Small intestine (tissue), 7 donors: Measurements from ENCODE around the gene RUBCN. TPM values are rescaled to one million over a fixed set of nuclear protein-coding genes. Genes with fewer than 3 reads are reported as not detected.

ENCODE experiments used
- DNase-seq, 2 donors: peaks; one replicate each; pipeline versions ENCODE4 v3.0.0 to v3.0.0-alpha.2; 2013
- FAIRE-seq: peaks from 2 replicates; lab custom pipeline; 2012; peaks lifted over from hg19 to GRCh38; lab: Jason Lieb, UNC
- H3K27ac ChIP-seq, 3 donors: one replicate each; pipeline ENCODE4 v1.5.1; 2013; ENCODE audit warnings: low read length in 2 of 3, mild to moderate bottlenecking in 2 of 3, control low read depth in 1 of 3, inconsistent platforms in 1 of 3, low read depth in 1 of 3, moderate library complexity in 1 of 3
- H3K27me3 ChIP-seq, 3 donors: one replicate each; pipeline ENCODE4 v1.6.1; 2013; ENCODE audit warnings: low read length in 3 of 3, inconsistent platforms in 1 of 3; ENCODE audit not compliant: control insufficient read depth in 3 of 3, insufficient read depth in 3 of 3
- H3K36me3 ChIP-seq, 3 donors: one replicate each; pipeline ENCODE4 v1.6.1; 2013; ENCODE audit warnings: low read length in 3 of 3, inconsistent platforms in 1 of 3, low read depth in 1 of 3, mild to moderate bottlenecking in 1 of 3, moderate library complexity in 1 of 3; ENCODE audit not compliant: control insufficient read depth in 3 of 3, insufficient read depth in 2 of 3
- H3K4me1 ChIP-seq, 3 donors: one replicate each; pipeline ENCODE4 v1.6.1; 2013; ENCODE audit warnings: low read length in 2 of 3, inconsistent platforms in 1 of 3, low read depth in 1 of 3, mild to moderate bottlenecking in 1 of 3, moderate library complexity in 1 of 3; ENCODE audit not compliant: control insufficient read depth in 3 of 3, insufficient read depth in 2 of 3
- H3K4me3 ChIP-seq, 3 donors: one replicate each; pipeline ENCODE4 v1.5.1; 2013; ENCODE audit warnings: low read length in 3 of 3, control low read depth in 1 of 3, inconsistent platforms in 1 of 3, low read depth in 1 of 3, mild to moderate bottlenecking in 1 of 3, moderate library complexity in 1 of 3
- H3K9me3 ChIP-seq, 2 donors: one replicate each; pipeline ENCODE4 v1.6.1; 2013; ENCODE audit warnings: low read depth in 1 of 2, low read length in 1 of 2; ENCODE audit not compliant: control insufficient read depth in 2 of 2, insufficient read depth in 1 of 2
- WGBS, 3 donors: extraction: QIAGEN DNeasy Blood & Tissue Kit; methylation state at CpG; one replicate each; pipeline ENCODE4 v1.1.7; 2013; 5-methylcytosine and 5-hydroxymethylcytosine counted together
- polyA plus RNA-seq, 4 donors: library from polyadenylated mRNA; stranded (reverse) in 3 of 4; unstranded in 1 of 4; fragments of 200-250 nt in 3 of 4; fragments of 120-200 nt in 1 of 4; gene quantifications; one replicate each; pipeline versions ENCODE4 v1.2.1 to v1.2.3, GENCODE V29; 2013
- donor health status: healthy with polysubstance abuse.
- donor health status: control.
- donor health status: control.
- donor health status: Bipolar disorder and iron deficiency.
- donor health status: healthy.

The RUBCN gene
- polyA plus RNA-seq, 4 donors, result 6.9 to 14.6 (median 11.7) TPM

DNA sequence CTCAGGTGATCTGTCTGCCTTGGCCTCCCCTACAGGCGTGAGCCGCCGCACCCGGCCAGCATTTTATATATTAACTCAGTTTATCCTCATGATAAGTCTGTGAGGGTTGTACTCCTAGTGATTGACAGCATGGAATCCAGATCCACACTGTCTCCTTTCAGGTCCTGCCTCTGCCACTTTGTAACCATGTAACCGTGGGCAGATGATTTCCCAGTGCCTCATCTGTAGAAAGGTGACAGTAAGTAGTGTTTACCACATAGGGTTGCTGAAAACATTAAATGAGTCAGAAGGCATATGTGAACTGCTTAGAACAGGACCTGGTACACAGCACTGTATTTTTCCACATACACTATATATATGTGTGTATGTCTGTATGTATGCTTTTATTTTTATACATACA, 15.4 kb upstream of the RUBCN start:
- FAIRE-seq (no peak), DNase-seq (no peak)
- H3K27me3 ChIP-seq, result no peaks in the 10 kb centered on the region
- 43 to 75% (median 52%) methylated on average over 5 of the region's 5 CpGs for WGBS, 3 donors
- no peaks in the 10 kb centered on the region for H3K9me3 ChIP-seq
- no peak overlapping the region for H3K4me3 ChIP-seq
- H3K36me3 ChIP-seq, result no peaks in the 10 kb centered on the region
- peak overlapping the region in 1 of 3 donors; percentile 9 for H3K27ac ChIP-seq
- H3K4me1 ChIP-seq, result peaks cover 0 to 12% (median 0%) of the 10 kb centered on the region in 3 donors

DNA sequence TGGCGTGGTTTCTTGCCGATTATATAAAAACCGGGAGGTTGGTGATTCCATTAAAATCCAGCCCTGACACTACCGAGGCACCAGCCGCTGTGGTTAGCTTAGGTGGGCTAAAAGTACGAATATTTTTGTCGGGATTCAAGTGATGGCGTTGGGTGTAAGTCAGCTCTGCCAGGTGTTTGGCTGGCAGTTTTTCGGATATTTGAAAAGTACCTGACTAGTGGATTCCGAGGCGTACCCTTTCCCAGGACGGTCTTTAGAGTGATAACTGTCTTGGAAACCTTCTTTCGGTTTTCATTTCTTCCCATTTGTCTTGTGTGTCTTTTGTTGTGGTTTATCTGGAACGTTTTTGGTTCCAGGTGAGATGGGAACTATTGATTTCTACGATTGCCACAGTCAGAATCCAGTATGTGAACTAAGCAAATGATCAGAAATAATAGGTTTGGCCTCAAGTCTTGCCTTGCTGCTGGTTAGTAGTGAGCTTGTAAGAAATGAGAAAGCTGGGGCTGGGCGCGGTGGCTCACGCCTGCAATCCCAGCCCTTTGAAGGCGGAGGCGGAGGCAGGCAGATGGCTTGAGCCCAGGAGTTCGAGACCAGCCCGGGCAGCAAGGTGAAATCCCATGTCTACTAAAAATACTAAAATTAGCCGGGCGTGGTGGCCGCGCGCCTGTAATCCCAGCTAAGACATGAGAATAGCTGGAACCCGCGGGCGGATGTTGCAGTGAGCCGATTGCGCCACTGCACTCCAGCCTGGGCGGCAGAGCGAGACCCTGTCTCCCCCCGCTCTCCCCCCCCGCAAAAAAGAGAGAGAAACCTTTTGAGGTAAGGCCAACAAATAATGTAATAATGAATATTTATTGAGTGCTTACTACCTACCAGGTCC, 14.4 kb upstream of the RUBCN start:
- peaks cover 0 to 12% (median 0%) of the 10 kb centered on the region in 3 donors for H3K4me1 ChIP-seq
- no peaks in the 10 kb centered on the region for H3K36me3 ChIP-seq
- H3K27me3 ChIP-seq, result no peaks in the 10 kb centered on the region
- 3 to 6% (median 3%) methylated on average over 36 of the region's 36 CpGs for WGBS, 3 donors
- FAIRE-seq, result no peak
- peak overlapping the region; percentile 87 to 96 (median 95) for H3K4me3 ChIP-seq
- peak overlapping the region; percentile 88 to 94 (median 92) for H3K27ac ChIP-seq
- H3K9me3 ChIP-seq, result no peaks in the 10 kb centered on the region
- peak; percentile 37 to 62 for DNase-seq

DNA sequence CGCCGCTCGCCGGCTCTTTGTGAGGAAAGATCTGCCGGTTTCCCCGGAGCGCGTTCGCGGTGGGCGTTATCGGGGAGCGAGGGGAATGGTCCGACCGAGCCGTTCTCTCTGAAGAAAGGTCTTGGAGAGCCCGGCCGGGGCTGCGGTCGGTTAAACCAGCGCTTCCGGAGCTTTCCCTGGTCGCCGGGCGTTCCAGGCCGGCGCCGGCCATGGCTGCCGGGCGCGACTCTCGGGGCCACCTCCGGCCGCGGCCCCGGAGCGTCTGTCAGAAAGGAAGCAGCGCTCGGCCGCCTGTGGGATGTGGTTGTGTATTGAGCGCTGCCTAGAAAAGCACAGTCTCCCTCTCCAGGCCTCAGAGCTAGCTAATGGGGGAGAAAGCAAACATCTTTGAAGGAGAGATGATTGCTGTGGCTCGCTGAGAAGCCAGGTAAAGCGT, 13.7 kb upstream of the RUBCN start:
- DNase-seq (peak; percentile 64 to 78), FAIRE-seq (no peak)
- H3K9me3 ChIP-seq, result no peaks in the 10 kb centered on the region
- H3K27ac ChIP-seq, result peak overlapping the region; percentile 88 to 94 (median 92)
- WGBS, 3 donors, result 0 to 1% (median 0%) methylated on average over 35 to 43 of the region's 43 CpGs
- H3K27me3 ChIP-seq, result no peaks in the 10 kb centered on the region
- no peaks in the 10 kb centered on the region for H3K36me3 ChIP-seq
- peaks cover 0 to 12% (median 0%) of the 10 kb centered on the region in 3 donors for H3K4me1 ChIP-seq
- H3K4me3 ChIP-seq, result peak overlapping the region; percentile 87 to 96 (median 95)

DNA sequence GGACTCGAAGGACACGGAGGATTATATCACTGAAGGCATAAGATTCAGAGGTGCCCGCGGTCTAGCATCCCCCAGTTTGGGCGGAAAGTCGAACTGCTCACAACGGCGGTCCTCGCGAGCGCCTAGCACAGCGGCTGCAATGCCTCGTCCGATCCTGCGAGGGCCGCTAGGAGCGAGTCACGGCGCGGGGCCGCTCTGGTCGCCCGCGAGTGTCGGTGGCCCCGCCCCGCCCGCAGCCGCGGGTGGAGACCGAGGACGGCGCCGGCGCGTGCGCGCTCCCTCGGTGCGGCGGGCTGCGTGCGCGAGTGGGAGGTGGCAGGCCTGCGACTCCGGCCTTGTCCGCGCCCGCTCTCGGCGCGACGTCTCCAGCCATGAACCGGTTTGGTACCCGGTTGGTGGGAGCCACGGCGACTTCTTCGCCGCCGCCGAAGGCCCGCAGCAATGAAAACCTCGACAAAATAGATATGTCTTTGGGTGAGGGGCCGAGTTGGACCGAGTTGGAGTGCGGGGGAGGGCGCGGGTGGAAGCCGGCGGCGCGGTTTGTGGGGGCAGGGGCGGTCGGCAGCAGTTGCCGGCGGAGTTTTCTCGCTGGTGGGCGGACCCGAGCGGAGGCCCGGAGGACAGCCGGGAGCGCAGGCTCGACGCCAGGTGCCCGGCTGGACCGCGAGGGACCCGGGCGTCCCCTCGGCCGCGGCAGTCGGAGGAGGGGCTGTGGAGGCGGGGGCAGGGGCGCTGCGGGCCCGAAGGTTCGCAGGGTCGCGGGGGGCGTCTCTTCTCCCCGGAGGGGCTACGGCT, 13.1 kb upstream of the RUBCN start, which contains the start of gene FYTTD1:
TSS of gene FYTTD1 (plus strand) at position 283 of the 795 bp plus-strand sequence. CDS start at position 372, 89 bp downstream.
- peak within 1 kb of the TSS; percentile 88 to 94 (median 92) for H3K27ac ChIP-seq
- no peaks in the 10 kb centered on the region for H3K27me3 ChIP-seq
- H3K4me3 ChIP-seq, result peak within 1 kb of the TSS; percentile 87 to 96 (median 95)
- 0% methylated on average over 74 to 104 of the region's 104 CpGs for WGBS, 3 donors
- H3K9me3 ChIP-seq, result no peaks in the 10 kb centered on the region
- no peak for FAIRE-seq
- peak; percentile 86 to 92 for DNase-seq
- no peaks in the 10 kb centered on the region for H3K36me3 ChIP-seq
- H3K4me1 ChIP-seq, result peaks cover 0 to 12% (median 0%) of the 10 kb centered on the region in 3 donors

DNA sequence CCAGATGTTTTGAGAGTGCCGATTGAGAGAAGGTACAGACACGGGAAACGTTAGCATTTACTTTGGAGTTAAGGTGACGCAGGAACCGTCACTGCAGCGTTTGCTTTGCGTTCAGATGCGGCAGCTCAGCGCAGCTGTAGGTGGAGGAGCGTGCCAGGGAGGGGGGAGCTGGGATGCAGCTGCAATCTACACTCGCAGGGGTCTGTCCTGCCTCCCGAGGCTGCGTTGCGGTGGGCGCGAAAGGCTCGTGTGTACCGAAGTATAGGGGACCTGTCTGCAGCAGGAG, 12.6 kb upstream of the RUBCN start:
- no peaks in the 10 kb centered on the region for H3K27me3 ChIP-seq
- peaks cover 0 to 12% (median 0%) of the 10 kb centered on the region in 3 donors for H3K4me1 ChIP-seq
- H3K9me3 ChIP-seq, result no peaks in the 10 kb centered on the region
- 0 to 1% (median 0%) methylated on average over 18 of the region's 18 CpGs for WGBS, 3 donors
- peak overlapping the region; percentile 65 to 96 (median 95) for H3K4me3 ChIP-seq
- H3K36me3 ChIP-seq, result no peaks in the 10 kb centered on the region
- FAIRE-seq (no peak), DNase-seq (peak in 1 of 2 donors; percentile 43)
- peak overlapping the region; percentile 77 to 94 (median 88) for H3K27ac ChIP-seq

DNA sequence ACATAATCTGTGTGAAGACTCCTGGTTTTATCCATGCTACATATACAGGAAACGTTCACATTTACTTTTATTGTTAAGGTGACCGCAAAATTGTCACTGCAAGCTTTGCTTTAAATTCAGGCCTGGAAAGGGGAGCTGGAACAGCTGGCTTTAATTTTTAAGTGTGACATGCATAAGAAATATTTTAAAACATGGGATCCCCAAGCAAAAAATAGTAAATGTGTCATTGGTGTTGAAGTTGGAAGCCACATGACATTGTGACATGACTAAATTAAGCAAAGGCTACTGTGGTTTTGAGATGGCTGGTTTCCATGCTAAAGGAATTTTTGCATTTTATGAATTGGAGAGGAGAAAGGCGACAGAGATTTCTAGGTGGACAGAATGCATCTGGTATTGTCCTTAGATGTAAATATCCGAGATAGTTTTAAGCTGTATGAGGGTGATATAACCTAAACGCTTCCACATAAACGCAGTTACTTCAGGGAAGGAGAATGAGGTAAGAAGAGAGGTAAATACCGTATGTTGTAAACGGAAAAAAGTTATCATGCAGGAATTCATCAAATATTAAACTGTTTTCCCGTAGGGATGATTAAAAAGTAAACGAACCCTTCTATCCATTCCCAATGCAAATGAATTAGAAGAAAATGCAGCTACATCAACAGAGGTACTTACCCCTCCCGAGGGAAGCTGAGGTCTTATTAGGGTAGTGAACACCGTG, 12.1 kb upstream of the RUBCN start:
- Histone ChIP-seq H3K27me3 (no peaks in the 10 kb centered on the region), H3K4me3 (peak overlapping the region in 2 of 3 donors; percentile 65 to 96), H3K4me1 (peaks cover 0 to 12% (median 0%) of the 10 kb centered on the region in 3 donors), H3K27ac (peak overlapping the region; percentile 77 to 94 (median 88)), H3K36me3 (no peaks in the 10 kb centered on the region), H3K9me3 (no peaks in the 10 kb centered on the region)
- FAIRE-seq (no peak), DNase-seq (no peak)
- 20 to 33% (median 28%) methylated on average over 12 of the region's 12 CpGs for WGBS, 3 donors

DNA sequence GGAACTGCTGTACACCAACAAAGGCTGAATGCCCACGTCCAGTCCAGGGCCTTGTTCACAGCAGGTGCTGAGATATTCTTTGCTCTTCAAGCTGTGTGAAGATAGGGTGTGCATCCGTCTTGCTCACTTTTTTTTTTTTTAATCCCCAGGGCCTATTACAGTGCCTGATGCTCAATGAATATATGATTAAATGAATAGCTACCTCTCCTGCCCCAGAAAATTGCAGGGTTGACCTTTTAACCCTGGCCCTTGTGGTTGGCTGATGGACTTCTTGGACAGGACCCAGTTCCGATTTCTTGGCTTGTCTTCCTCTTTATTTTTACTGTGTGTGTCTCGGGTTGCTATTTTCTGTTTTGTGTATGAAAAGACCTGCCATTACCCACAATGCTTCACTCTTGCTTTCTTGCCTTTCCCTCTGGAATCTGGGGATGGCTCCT, 10.1 kb upstream of the RUBCN start:
- Histone ChIP-seq H3K4me3 (no peak overlapping the region), H3K27ac (peak overlapping the region in 1 of 3 donors; percentile 27), H3K4me1 (peaks cover 0 to 7% (median 0%) of the 10 kb centered on the region in 3 donors), H3K27me3 (no peaks in the 10 kb centered on the region), H3K36me3 (no peaks in the 10 kb centered on the region), H3K9me3 (no peaks in the 10 kb centered on the region)
- no peak for FAIRE-seq
- WGBS, 3 donors, result 60 to 65% (median 62%) methylated on average over 4 of the region's 4 CpGs
- no peak for DNase-seq
